A673 (cell line): ENCODE results near the gene H1-8. TPM values are rescaled to one million over a fixed set of nuclear protein-coding genes. Genes with fewer than 3 reads are reported as not detected.

ENCODE experiments used
- BruUV-seq: library from RNA; stranded (reverse); fragments of 400-500 nt; replicated peaks from 2 replicates; lab custom pipeline; 2021; lab: Mats Ljungman, UMichigan
- CTCF ChIA-PET: fragments of 300-600 bp; sonication (Branson Sonifier 250); formaldehyde crosslinking; loops from one replicate; lab custom pipeline; 2022; ENCODE audit warnings: antibody characterized with exemption; lab: Charles Lee
- POLR2A ChIA-PET: fragments of 300-600 bp; sonication (Branson Sonifier 250); formaldehyde crosslinking; loops from one replicate; lab custom pipeline; 2022; ENCODE audit warnings: antibody characterized with exemption; ENCODE audit not compliant: low non-redundant PET; lab: Charles Lee
- DNase-seq: peaks from one replicate; pipeline ENCODE4 v3.0.0-alpha.2; 2015; ENCODE audit warnings: low spot score
- H3K27ac ChIP-seq: fragments of 200-600 bp; sonication (generic); 2 replicates; pipeline ENCODE4 v1.5.1; 2016; ENCODE audit warnings: mixed run types, low read depth, mild to moderate bottlenecking, mixed read lengths, antibody characterized with exemption, low read length; ENCODE audit not compliant: poor library complexity, severe bottlenecking
- H3K27me3 ChIP-seq: fragments of 200-600 bp; sonication (generic); replicated peaks from 2 replicates; pipeline ENCODE4 v1.6.1; 2017; ENCODE audit warnings: mixed run types, low read depth, mild to moderate bottlenecking, mixed read lengths, antibody characterized with exemption, low read length; ENCODE audit not compliant: insufficient read depth, poor library complexity
- H3K36me3 ChIP-seq: fragments of 200-600 bp; sonication (generic); 2 replicates; pipeline ENCODE4 v1.6.1; 2016; ENCODE audit warnings: mixed run types, mild to moderate bottlenecking, mixed read lengths, antibody characterized with exemption, low read length; ENCODE audit not compliant: insufficient read depth, poor library complexity, severe bottlenecking
- H3K4me1 ChIP-seq: fragments of 200-600 bp; sonication (generic); 2 replicates; pipeline ENCODE4 v1.6.1; 2017; ENCODE audit warnings: mixed run types, mild to moderate bottlenecking, mixed read lengths, antibody characterized with exemption, low read length; ENCODE audit not compliant: insufficient read depth, poor library complexity, severe bottlenecking
- H3K4me3 ChIP-seq: fragments of 200-600 bp; sonication (generic); 2 replicates; pipeline ENCODE4 v1.5.1; 2016; ENCODE audit warnings: low read depth, mixed run types, mild to moderate bottlenecking, mixed read lengths, low read length; ENCODE audit not compliant: poor library complexity, severe bottlenecking
- H3K9me3 ChIP-seq: fragments of 200-600 bp; sonication (generic); 2 replicates; pipeline ENCODE4 v1.6.1; 2016; ENCODE audit warnings: mixed run types, low read depth, mild to moderate bottlenecking, mixed read lengths, antibody characterized with exemption, low read length; ENCODE audit not compliant: poor library complexity, severe bottlenecking
- CTCF ChIP-seq: fragments of 300-800, 200-600 bp; sonication (generic); conservative IDR thresholded peaks from 2 replicates; pipeline ENCODE4 v1.5.1; 2017; ENCODE audit warnings: low read depth, mild to moderate bottlenecking, antibody characterized with exemption, low read length, moderate library complexity, mixed read lengths
- EZH2 ChIP-seq: fragments of 200-600 bp; sonication (generic); IDR thresholded peaks from 2 replicates; pipeline ENCODE4 v1.6.1; 2017; ENCODE audit warnings: borderline replicate concordance, low read depth, mild to moderate bottlenecking, mixed read lengths, antibody characterized with exemption, low read length; ENCODE audit not compliant: poor library complexity, severe bottlenecking
- intact Hi-C: fragments of 100-400 bp; cut with micrococcal nuclease; formaldehyde crosslinking; loops from one replicate; pipeline ENCODE4 v1.10.0; 2022; ENCODE audit not compliant: unreplicated experiment
- total RNA-seq: library from RNA; stranded (reverse); gene quantifications from 2 replicates; pipeline ENCODE4 v1.2.3, GENCODE V29; 2021

Gene H1-8
- total RNA-seq, 1 experiment from 2014 or later: not detected

- no peak overlapping the region for H3K27ac ChIP-seq
Measured at GRCh38 chr3:129596194-129597086, 53.5 kb downstream of the H1-8 start.

GRCh38 chr3:129597087-129597999, 54.4 kb downstream of the H1-8 start:
- Histone ChIP-seq H3K4me3 (no peak overlapping the region), H3K36me3 (no peaks in the 10 kb centered on the region), H3K27me3 (no peaks in the 10 kb centered on the region), H3K9me3 (no peaks in the 10 kb centered on the region), H3K4me1 (peaks cover 20% of the 10 kb centered on the region), H3K27ac (no peak overlapping the region)
- POLR2A ChIA-PET: no interaction called here
- intact Hi-C loops: no loop called here
- no TSS peak for BruUV-seq
- CTCF ChIA-PET: no interaction called here
- TF ChIP-seq EZH2 (no peak), CTCF (no peak)
- DNase-seq: no peak

More at GRCh38 chr3:129596194-129597086, 53.5 kb downstream of the H1-8 start:
- ChIA-PET POLR2A (no interaction called here), CTCF (no interaction called here)
- no peaks in the 10 kb centered on the region for H3K27me3 ChIP-seq
- TF ChIP-seq CTCF (no peak), EZH2 (no peak)
- BruUV-seq: no TSS peak
- no peaks in the 10 kb centered on the region for H3K36me3 ChIP-seq
- intact Hi-C loops: no loop called here
- no peak overlapping the region for H3K4me3 ChIP-seq
- DNase-seq: no peak
- no peaks in the 10 kb centered on the region for H3K9me3 ChIP-seq
- peaks cover 20% of the 10 kb centered on the region for H3K4me1 ChIP-seq

- BruUV-seq: no TSS peak
- peaks cover 20% of the 10 kb centered on the region for H3K4me1 ChIP-seq
- H3K9me3 ChIP-seq: no peaks in the 10 kb centered on the region
- DNase-seq: no peak
- no peaks in the 10 kb centered on the region for H3K27me3 ChIP-seq
- no peak overlapping the region for H3K27ac ChIP-seq
- H3K36me3 ChIP-seq: no peaks in the 10 kb centered on the region
- H3K4me3 ChIP-seq: no peak overlapping the region
- intact Hi-C loops: no loop called here
- no peak for TF ChIP-seq EZH2
- no peak for TF ChIP-seq CTCF
- ChIA-PET POLR2A (no interaction called here), CTCF (no interaction called here)
Measured at GRCh38 chr3:129598000-129598381, 55.0 kb downstream of the H1-8 start.
